Nephron (organoid): ENCODE results near the gene SBSN.

ENCODE experiments used
- H3K27ac Mint-ChIP-seq, 3 experiments: 2 replicates each; pipeline ENCODE4 v1.8.0; 2020; ENCODE audit warnings: mixed read lengths in 3 of 3, mild to moderate bottlenecking in 2 of 3, moderate library complexity in 1 of 3
- H3K27me3 Mint-ChIP-seq: 2 replicates; pipeline ENCODE4 v1.8.0; 2021; ENCODE audit warnings: low read depth, mild to moderate bottlenecking, moderate library complexity, mixed read lengths
- H3K36me3 Mint-ChIP-seq: 2 replicates; pipeline ENCODE4 v1.8.0; 2020; ENCODE audit warnings: low read depth, mixed read lengths
- H3K4me1 Mint-ChIP-seq: 2 replicates; pipeline ENCODE4 v1.8.0; 2020; ENCODE audit warnings: mixed read lengths
- H3K4me3 Mint-ChIP-seq, 3 experiments: 2 replicates each; pipeline ENCODE4 v1.8.0; 2020; ENCODE audit warnings: mild to moderate bottlenecking in 3 of 3, mixed read lengths in 3 of 3, moderate library complexity in 2 of 3
- H3K9me3 Mint-ChIP-seq: 2 replicates; pipeline ENCODE4 v1.8.0; 2020; ENCODE audit warnings: mixed read lengths
- TF ChIP-seq, protein P1 (sequence below), 3 experiments: fragments of 200-600 bp; sonication (generic); IDR thresholded peaks; one replicate each; pipeline ENCODE4 v1.5.0; 2021; ENCODE audit warnings: antibody characterized with exemption in 3 of 3; ENCODE audit not compliant: unreplicated experiment in 3 of 3

SBSN gene

DNA sequence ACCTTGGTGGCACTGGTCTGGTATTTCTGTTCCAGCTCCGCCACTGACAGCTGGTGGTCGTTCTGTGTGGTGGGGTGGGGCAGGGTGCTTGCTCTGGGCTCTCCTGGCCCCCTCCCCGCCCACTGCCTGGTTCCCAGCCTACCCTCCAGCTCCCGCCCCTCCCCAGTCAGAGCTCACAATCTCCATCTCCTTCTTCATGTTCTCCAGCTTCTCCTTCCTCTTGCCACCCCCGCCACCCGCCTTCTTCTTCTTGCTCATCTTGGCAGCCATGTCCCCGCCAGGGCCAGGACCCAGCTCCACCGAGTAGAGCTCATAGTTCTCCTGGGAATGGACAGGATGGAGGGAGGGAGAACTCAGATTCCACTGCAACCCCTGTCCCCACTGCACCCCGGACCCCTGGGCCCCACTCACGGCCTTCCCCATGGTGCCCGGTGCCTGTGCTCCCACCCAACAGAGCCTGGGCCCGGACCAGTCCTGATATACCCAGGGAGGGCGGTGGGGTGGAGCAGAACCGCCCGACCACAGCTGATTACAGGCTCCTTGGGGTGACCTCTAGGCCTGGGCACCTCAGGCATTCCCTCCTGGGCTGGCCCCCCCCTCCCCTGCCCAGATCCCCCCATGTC, 35.2 kb upstream of the SBSN start, which contains the start of gene ATP4A:
ATP4A (minus strand) TSS at position 452 of the 623 bp plus-strand sequence; CDS start at position 423, 29 bp downstream.
- Mint-ChIP-seq H3K27me3 (peaks cover 54% of the 10 kb centered on the region), H3K4me3 (no peak within 1 kb of the TSS), H3K9me3 (no peaks in the 10 kb centered on the region), H3K27ac (no peak within 1 kb of the TSS), H3K4me1 (no peaks in the 10 kb centered on the region), H3K36me3 (no peaks in the 10 kb centered on the region)
- TF ChIP-seq, protein P1, sequence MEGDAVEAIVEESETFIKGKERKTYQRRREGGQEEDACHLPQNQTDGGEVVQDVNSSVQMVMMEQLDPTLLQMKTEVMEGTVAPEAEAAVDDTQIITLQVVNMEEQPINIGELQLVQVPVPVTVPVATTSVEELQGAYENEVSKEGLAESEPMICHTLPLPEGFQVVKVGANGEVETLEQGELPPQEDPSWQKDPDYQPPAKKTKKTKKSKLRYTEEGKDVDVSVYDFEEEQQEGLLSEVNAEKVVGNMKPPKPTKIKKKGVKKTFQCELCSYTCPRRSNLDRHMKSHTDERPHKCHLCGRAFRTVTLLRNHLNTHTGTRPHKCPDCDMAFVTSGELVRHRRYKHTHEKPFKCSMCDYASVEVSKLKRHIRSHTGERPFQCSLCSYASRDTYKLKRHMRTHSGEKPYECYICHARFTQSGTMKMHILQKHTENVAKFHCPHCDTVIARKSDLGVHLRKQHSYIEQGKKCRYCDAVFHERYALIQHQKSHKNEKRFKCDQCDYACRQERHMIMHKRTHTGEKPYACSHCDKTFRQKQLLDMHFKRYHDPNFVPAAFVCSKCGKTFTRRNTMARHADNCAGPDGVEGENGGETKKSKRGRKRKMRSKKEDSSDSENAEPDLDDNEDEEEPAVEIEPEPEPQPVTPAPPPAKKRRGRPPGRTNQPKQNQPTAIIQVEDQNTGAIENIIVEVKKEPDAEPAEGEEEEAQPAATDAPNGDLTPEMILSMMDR (IDR thresholded peaks at IDR 0.05; ENCODE audit: unreplicated experiment in 3 of 3): no peak

DNA sequence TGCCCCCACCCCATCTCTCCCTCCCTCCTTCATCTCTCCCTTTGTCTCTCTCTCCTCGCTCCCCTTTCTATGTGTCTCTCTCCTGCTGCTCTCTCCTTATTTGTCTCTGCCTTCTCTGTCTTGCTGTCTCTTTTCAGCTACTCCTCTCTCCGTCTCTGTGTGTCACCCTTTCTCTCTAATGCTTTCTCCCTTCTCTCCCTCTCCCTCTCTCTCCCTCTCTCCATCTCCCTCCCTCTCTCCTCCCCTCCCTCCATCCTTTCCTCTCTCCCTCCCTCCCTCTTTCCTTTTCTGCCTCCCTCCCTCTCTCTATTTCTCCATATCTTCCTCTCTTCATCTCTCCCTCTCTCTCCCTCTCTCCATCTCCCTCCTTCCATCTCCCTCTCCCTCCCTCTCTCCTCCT, 34.7 kb upstream of the SBSN start:
- no peaks in the 10 kb centered on the region for H3K4me1 Mint-ChIP-seq
- no peaks in the 10 kb centered on the region for H3K9me3 Mint-ChIP-seq
- no peak overlapping the region for H3K27ac Mint-ChIP-seq
- no peaks in the 10 kb centered on the region for H3K36me3 Mint-ChIP-seq
- H3K27me3 Mint-ChIP-seq: peaks cover 58% of the 10 kb centered on the region
- no peak overlapping the region for H3K4me3 Mint-ChIP-seq
- TF ChIP-seq, protein P1 (IDR thresholded peaks at IDR 0.05; ENCODE audit: unreplicated experiment in 3 of 3): no peak

GRCh38 chr19:35562336-35562735, 34.2 kb upstream of the SBSN start:
- TF ChIP-seq, protein P1 (IDR thresholded peaks at IDR 0.05; ENCODE audit: unreplicated experiment in 3 of 3): no peak
- Mint-ChIP-seq H3K27me3 (peaks cover 62% of the 10 kb centered on the region), H3K36me3 (no peaks in the 10 kb centered on the region), H3K4me3 (no peak overlapping the region), H3K27ac (no peak overlapping the region), H3K9me3 (no peaks in the 10 kb centered on the region), H3K4me1 (peaks cover 1% of the 10 kb centered on the region)

DNA sequence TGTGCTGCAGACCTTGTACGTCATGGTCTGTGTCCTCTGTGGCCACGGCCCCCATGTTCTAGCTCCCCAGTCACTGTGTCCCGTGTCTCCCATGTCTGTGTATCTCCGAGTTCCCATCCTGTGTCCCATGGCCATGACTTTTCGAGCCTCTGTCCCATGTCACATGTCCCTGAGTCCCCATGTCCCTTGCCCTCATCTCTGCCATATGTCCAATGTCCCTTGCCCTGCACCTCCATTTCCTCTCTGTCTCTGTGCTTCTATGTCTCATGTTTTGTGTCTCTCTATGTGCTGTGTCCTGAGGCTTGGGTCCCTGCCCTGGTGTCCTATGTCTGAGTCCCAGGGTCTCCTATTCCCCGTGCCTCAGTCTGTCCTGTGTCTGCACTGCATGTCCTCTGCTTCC, 33.3 kb upstream of the SBSN start:
- Mint-ChIP-seq H3K9me3 (no peaks in the 10 kb centered on the region), H3K36me3 (no peaks in the 10 kb centered on the region), H3K27me3 (peaks cover 69% of the 10 kb centered on the region), H3K4me3 (no peak overlapping the region), H3K27ac (no peak overlapping the region), H3K4me1 (peaks cover 5% of the 10 kb centered on the region)
- TF ChIP-seq, protein P1 (IDR thresholded peaks at IDR 0.05; ENCODE audit: unreplicated experiment in 3 of 3): no peak

- Mint-ChIP-seq H3K27me3 (peaks cover 76% of the 10 kb centered on the region), H3K9me3 (no peaks in the 10 kb centered on the region), H3K4me1 (peaks cover 5% of the 10 kb centered on the region), H3K27ac (no peak overlapping the region), H3K4me3 (no peak overlapping the region), H3K36me3 (no peaks in the 10 kb centered on the region)
- TF ChIP-seq, protein P1 (IDR thresholded peaks at IDR 0.05; ENCODE audit: unreplicated experiment in 3 of 3): no peak
These were observed 32.6 kb upstream of the SBSN start for GRCh38 chr19:35560677-35561076.

- Mint-ChIP-seq H3K4me1 (peaks cover 5% of the 10 kb centered on the region), H3K27ac (no peak overlapping the region), H3K9me3 (no peaks in the 10 kb centered on the region), H3K36me3 (no peaks in the 10 kb centered on the region), H3K4me3 (no peak overlapping the region), H3K27me3 (peaks cover 76% of the 10 kb centered on the region)
- TF ChIP-seq, protein P1 (IDR thresholded peaks at IDR 0.05; ENCODE audit: unreplicated experiment in 3 of 3): no peak
These were observed 32.2 kb upstream of the SBSN start for GRCh38 chr19:35560271-35560670.
